ENCODE measurements around the gene B9D1.

GRCh38 chr17:19384723-19385391 lies 22.3 kb upstream of the B9D1 start:
- TF ChIP-seq CTCF (IDR thresholded peaks at IDR 0.05; ENCODE audit: low read depth, low read length, poor library complexity, severe bottlenecking) = no peak
- no peak for TF ChIP-seq EZH2phosphoT487 (IDR thresholded peaks at IDR 0.05; ENCODE audit: borderline replicate concordance, low read length)
